ENCODE results near the gene TCEA2. TPM values are rescaled to one million over a fixed set of nuclear protein-coding genes. Genes with fewer than 3 reads are reported as not detected.

The TCEA2 gene
- total and polyA plus RNA-seq, 9 of the 15 experiments (the other 6 are each of a cell fraction or from before 2014, with no cell fraction given), result 1.4 to 28.7 (median 5.4) TPM

GRCh38 chr20:64111841-64112641 is 49.0 kb downstream of the TCEA2 start:
- in situ Hi-C loops (cut with MboI) (no loop called here), intact Hi-C loops (cut with micrococcal nuclease) (no loop called here)
- Histone ChIP-seq H3K9ac (ENCODE audit: insufficient read depth in 1 of 2, low read depth in 2 of 2, low read length in 2 of 2) (0 out of 4 replicates have a peak overlapping the region, but pooled peaks of 1 of the 2 experiments have one; percentile 7), H3K4me3 (no peak overlapping the region), H3K79me2 (ENCODE audit: control insufficient read depth, insufficient read depth, low read length) (no peaks in the 10 kb centered on the region), H3K9me3 (replicated peaks; ENCODE audit: control insufficient read depth, insufficient read depth, low read depth, low read length) (no peaks in the 10 kb centered on the region), H3K36me3 (ENCODE audit: control insufficient read depth, insufficient read depth, low read length) (no peaks in the 10 kb centered on the region), H3K27ac (ENCODE audit: extremely low read depth, low read depth, low read length) (no peak overlapping the region), H3K9me1 (ENCODE audit: control insufficient read depth, insufficient read depth, low read length) (no peaks in the 10 kb centered on the region), H3K4me2 (ENCODE audit: insufficient read depth, low read length) (no peak overlapping the region), H4K20me1 (replicated peaks; ENCODE audit: control insufficient read depth, insufficient read depth, low read length) (peaks cover 18% of the 10 kb centered on the region), H3K4me1 (replicated peaks in 1 of 2; ENCODE audit: control insufficient read depth in 2 of 2, insufficient read depth in 2 of 2, low read length in 2 of 2) (peaks cover 0 to 34% of the 10 kb centered on the region in 2 experiments; a peak in 3 of 5 replicates), H3K27me3 (ENCODE audit: control insufficient read depth in 2 of 2, insufficient read depth in 2 of 2, low read length in 2 of 2) (peaks cover 28 to 79% of the 10 kb centered on the region in 2 experiments; a peak in 4 of 5 replicates), H2AFZ (ENCODE audit: low read depth, low read length) (no peak overlapping the region)
- ChIA-PET CTCF (ENCODE audit: low intra/inter-chr PET ratio) (no interaction called here), POLR2A (interaction anchor here (0.6 kb wide), 1 partner anchor 214 kb away, joined by 3 read pairs; no protein-coding TSS in a partner anchor)
- no peak for ATAC-seq
- no peak for FAIRE-seq
- no TSS peak for BruUV-seq (replicated peaks)
- TF ChIP-seq ZNF24 (IDR thresholded peaks at IDR 0.05) (no peak), ZBTB17 (CRISPR knock-in tag; IDR thresholded peaks at IDR 0.05) (no peak), ERF (CRISPR knock-in tag; IDR thresholded peaks at IDR 0.05) (no peak), CBFB (CRISPR knock-in tag; IDR thresholded peaks at IDR 0.05) (no peak), CCAR2 (IDR thresholded peaks at IDR 0.05; ENCODE audit: low read depth, low read length) (no peak), POLR2G (IDR thresholded peaks at IDR 0.05; ENCODE audit: low read depth, low read length) (no peak), SAP30 (IDR thresholded peaks at IDR 0.05; ENCODE audit: borderline replicate concordance, insufficient read depth, low read depth, low read length, poor library complexity, severe bottlenecking) (no peak), POLR2A (conservative IDR thresholded peaks at IDR 0.05) (no peak), ZNF143 (CRISPR knock-in tag; IDR thresholded peaks at IDR 0.05) (no peak), ZNF431 (CRISPR knock-in tag; IDR thresholded peaks at IDR 0.05) (no peak), CHAMP1 (IDR thresholded peaks at IDR 0.05) (no peak), DMBX1 (CRISPR knock-in tag; IDR thresholded peaks at IDR 0.05; ENCODE audit: borderline replicate concordance) (no peak)
- TF ChIP-seq, protein P1, sequence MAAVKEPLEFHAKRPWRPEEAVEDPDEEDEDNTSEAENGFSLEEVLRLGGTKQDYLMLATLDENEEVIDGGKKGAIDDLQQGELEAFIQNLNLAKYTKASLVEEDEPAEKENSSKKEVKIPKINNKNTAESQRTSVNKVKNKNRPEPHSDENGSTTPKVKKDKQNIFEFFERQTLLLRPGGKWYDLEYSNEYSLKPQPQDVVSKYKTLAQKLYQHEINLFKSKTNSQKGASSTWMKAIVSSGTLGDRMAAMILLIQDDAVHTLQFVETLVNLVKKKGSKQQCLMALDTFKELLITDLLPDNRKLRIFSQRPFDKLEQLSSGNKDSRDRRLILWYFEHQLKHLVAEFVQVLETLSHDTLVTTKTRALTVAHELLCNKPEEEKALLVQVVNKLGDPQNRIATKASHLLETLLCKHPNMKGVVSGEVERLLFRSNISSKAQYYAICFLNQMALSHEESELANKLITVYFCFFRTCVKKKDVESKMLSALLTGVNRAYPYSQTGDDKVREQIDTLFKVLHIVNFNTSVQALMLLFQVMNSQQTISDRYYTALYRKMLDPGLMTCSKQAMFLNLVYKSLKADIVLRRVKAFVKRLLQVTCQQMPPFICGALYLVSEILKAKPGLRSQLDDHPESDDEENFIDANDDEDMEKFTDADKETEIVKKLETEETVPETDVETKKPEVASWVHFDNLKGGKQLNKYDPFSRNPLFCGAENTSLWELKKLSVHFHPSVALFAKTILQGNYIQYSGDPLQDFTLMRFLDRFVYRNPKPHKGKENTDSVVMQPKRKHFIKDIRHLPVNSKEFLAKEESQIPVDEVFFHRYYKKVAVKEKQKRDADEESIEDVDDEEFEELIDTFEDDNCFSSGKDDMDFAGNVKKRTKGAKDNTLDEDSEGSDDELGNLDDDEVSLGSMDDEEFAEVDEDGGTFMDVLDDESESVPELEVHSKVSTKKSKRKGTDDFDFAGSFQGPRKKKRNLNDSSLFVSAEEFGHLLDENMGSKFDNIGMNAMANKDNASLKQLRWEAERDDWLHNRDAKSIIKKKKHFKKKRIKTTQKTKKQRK (IDR thresholded peaks at IDR 0.05; ENCODE audit: borderline replicate concordance, low read depth, low read length), result no peak
- TF ChIP-seq, protein P2, sequence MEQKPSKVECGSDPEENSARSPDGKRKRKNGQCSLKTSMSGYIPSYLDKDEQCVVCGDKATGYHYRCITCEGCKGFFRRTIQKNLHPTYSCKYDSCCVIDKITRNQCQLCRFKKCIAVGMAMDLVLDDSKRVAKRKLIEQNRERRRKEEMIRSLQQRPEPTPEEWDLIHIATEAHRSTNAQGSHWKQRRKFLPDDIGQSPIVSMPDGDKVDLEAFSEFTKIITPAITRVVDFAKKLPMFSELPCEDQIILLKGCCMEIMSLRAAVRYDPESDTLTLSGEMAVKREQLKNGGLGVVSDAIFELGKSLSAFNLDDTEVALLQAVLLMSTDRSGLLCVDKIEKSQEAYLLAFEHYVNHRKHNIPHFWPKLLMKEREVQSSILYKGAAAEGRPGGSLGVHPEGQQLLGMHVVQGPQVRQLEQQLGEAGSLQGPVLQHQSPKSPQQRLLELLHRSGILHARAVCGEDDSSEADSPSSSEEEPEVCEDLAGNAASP (IDR thresholded peaks at IDR 0.05), result no peak
- WGBS (ENCODE audit: insufficient coverage, low coverage, missing lambda C conversion rate), result 11% methylated on average over 17 of the region's 19 CpGs
- no peak for DNase-seq (ENCODE audit: extremely low read depth in 1 of 4, low spot score in 3 of 4)
